Epithelial cell of prostate (primary cell): Measurements from ENCODE around the gene PRSS58.

ENCODE experiments used
- DNase-seq: peaks from one replicate; pipeline ENCODE4 v3.0.0-alpha.2; 2011; ENCODE audit warnings: low read depth, low spot score
- H3K27ac ChIP-seq: fragments of 450-650 bp; 2 replicates; pipeline ENCODE4 v1.5.1; 2017; ENCODE audit warnings: mild to moderate bottlenecking

The PRSS58 gene

DNA sequence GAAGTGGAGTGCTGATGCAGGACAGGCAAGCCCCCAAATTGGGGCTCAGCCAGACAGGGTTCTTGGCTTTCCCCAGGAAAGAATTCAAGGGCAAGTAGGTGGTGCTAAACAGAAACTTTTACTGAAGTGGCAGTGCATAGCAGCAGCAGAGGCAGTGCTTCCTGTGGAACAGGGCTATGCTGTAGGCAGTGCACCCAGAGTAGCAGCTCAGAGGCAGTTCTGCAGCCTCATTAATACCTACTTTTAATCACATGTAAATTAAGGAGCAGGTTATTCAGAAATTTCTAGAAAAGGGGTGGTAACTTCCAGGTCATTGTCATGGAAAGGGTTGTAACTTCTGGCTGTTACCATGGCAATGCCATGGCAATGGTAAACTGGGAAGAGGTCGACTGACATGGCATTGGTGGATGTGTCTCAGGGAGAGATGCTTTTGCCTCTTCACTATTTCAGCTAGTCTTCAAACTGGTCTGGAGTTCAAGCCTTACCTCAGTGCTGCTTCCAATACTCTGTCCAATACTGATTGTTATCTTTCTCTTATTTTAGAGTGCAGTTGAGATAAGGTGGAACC is 29.2 kb downstream of the PRSS58 start:
- H3K27ac ChIP-seq, result no peak overlapping the region
- DNase-seq, result no peak
